ENCODE results near the gene ENO3.

Gene ENO3

DNA sequence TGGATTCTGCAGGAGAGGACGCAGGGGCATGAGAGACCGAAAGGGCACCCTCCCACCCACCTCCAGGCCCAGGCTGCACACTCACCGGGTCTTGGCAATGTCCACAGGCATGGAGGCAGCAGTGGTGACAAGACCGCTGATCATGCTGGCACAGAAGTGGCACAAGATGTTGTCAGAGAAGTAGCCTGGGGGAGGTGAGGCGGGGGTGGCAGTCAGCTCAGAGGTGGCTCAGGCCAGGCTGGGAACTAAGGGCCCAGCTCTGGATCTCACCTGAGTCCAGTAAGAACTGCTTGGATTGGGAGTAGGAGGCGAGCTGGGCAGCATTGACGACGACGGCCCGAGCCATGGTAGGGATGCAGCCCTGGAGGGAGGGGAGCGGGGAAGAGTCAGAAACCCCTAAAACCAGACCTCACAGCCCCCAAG, 12.8 kb upstream of the ENO3 start:
- DNase-seq = no peak

DNA sequence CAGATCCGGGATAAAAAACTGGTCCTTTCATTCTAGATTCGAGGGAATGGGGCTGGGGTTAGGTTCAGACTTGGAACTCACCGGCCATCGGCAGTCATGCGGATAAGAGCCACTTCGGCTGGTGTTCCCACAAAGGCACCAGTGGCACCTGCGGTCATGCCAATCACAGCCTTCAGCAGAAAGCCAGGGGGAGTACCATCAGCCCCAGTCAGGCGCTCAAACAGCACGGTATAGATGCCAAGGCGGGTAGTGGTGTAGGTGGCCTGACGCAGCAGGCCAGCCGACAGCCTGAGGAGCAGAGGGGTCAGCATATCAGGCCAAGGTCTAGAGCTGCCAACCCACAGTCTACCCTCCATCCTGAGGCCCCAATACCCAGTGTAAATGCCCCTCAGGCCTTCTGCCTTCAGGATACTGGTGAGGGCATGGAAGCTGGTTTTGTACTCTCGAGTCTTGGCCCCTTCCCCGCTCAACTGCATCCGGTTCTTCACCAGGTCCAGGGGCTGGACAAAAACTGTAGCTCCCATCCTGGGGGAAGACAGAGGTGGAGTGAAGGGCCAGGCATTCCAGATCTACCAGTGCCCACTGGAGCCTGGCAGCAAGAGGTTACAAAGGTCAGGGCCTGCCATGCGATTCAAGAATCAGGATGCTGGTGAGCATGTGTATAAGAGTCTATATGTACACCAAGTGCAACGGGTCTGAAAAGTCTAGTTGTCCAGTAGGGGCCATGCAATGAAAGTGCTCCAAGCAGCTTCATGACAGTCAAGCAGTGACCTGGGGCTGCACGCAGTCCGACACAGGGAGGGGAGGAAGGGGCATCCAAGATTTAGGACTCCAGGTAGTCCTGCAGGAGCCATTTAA, 12.0 kb upstream of the ENO3 start:
- DNase-seq = no peak

DNA sequence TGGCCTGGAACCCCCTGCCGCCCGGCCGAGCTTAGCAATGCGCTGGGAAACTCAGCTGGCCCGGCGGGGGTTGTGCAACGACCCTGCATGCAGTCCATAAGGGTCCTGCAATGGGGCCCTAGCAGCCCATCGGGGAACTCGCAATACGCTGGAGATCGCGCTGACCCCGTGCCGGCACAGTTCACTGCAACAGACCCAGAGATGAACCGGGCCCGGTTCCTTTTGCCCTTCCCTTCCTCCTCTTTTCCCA, 11.4 kb upstream of the ENO3 start:
- DNase-seq = no peak

GRCh38 chr17:4939796-4940554, 10.9 kb upstream of the ENO3 start, which contains the start of the genes RNF167 and SLC25A11:
Gene RNF167, plus strand, starts transcription at chr17:4940268. Its CDS starts 642 bp downstream, at chr17:4940910.
Gene SLC25A11, minus strand, starts transcription at chr17:4940046. Its CDS starts 136 bp downstream, at chr17:4939910.
- DNase-seq = peak; percentile 96

GRCh38 chr17:4940555-4941318, 10.2 kb upstream of the ENO3 start:
- no peak for DNase-seq

DNA sequence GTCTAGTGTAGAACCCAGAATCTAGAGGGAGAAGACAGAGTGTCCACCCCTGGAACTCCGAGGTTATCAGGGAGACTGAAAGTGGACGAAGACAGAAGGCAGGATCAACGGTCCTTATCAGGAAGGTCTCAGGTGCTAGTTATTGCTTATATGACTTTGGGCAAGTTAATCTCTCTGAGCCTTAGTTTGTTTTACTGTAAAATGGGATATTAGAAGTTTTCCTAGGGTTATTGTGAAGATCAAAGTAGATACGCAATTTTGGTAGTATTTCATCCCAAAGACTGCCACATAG, 9.7 kb upstream of the ENO3 start:
- DNase-seq = no peak

GRCh38 chr17:4942760-4943508, 8.0 kb upstream of the ENO3 start:
- no peak for DNase-seq

GRCh38 chr17:4944163-4944553, 6.8 kb upstream of the ENO3 start:
- peak; percentile 73 for DNase-seq

DNA sequence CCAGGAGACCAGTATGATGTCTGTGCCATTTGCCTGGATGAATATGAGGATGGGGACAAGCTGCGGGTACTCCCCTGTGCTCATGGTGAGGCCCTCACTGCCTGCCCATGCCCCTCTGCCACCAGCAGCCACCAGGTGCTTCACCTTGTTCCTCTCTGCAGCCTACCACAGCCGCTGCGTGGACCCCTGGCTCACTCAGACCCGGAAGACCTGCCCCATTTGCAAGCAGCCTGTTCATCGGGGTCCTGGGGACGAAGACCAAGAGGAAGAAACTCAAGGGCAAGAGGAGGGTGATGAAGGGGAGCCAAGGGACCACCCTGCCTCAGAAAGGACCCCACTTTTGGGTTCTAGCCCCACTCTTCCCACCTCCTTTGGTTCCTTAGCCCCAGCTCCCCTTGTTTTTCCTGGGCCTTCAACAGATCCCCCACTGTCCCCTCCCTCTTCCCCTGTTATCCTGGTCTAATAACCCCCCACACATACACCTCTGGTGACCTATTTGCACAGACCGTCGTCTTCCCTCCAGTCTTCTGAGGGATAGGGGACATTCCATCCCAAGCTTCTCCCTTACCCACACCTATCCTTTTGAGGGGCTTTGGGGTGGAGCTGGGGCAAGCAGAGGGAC, 6.3 kb upstream of the ENO3 start:
- DNase-seq = peak; percentile 77

- peak; percentile 92 for DNase-seq
Measured at GRCh38 chr17:4945176-4945943, 5.6 kb upstream of the ENO3 start.

DNA sequence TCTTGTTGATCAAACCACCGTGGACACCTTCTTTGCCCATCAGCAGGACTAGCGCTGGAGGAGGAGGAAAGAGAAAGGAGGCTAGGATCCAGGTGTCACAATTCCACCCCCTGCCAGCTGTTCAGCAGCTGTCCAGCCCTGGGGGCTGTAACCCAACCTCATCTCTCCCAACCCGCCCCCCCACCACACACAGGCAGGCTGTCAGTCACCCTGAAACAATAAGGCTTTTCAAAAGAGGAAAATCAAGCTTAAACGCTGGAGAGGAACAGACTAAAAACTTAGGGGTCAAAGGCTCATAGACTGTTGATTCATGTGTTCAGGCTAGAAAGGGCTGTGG, 5.0 kb upstream of the ENO3 start:
- no peak for DNase-seq

- DNase-seq = no peak
Measured at GRCh38 chr17:4946312-4946976, 4.5 kb upstream of the ENO3 start.

DNA sequence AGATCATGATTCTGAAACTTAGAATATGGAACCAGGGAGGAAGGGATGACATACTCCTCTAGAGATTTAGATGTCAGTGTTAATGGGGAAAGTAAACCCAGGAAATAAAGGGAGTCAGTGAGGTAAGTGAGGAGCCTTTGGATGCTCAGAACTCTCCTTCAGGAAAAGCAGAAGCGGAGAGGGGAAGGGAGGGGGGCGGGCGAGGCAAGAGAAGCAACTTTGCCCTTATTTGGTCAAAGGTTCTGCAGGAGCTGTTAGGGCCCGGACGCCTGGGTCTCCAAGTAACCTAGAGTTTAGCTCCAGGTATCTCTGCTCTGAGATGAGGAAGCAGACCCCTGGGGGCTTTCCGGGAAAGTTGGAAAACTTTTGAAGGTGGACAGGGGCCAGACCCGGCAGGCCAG, 3.9 kb upstream of the ENO3 start:
- no peak for DNase-seq

GRCh38 chr17:4947411-4948165, 3.3 kb upstream of the ENO3 start:
- DNase-seq = peak; percentile 89

GRCh38 chr17:4948166-4948930, 2.6 kb upstream of the ENO3 start, which contains the start of gene PFN1:
Gene PFN1, minus strand, starts transcription at chr17:4948530. Its CDS starts 136 bp downstream, at chr17:4948394.
- DNase-seq = no peak

GRCh38 chr17:4948931-4949320, 2.0 kb upstream of the ENO3 start:
- DNase-seq = no peak

DNA sequence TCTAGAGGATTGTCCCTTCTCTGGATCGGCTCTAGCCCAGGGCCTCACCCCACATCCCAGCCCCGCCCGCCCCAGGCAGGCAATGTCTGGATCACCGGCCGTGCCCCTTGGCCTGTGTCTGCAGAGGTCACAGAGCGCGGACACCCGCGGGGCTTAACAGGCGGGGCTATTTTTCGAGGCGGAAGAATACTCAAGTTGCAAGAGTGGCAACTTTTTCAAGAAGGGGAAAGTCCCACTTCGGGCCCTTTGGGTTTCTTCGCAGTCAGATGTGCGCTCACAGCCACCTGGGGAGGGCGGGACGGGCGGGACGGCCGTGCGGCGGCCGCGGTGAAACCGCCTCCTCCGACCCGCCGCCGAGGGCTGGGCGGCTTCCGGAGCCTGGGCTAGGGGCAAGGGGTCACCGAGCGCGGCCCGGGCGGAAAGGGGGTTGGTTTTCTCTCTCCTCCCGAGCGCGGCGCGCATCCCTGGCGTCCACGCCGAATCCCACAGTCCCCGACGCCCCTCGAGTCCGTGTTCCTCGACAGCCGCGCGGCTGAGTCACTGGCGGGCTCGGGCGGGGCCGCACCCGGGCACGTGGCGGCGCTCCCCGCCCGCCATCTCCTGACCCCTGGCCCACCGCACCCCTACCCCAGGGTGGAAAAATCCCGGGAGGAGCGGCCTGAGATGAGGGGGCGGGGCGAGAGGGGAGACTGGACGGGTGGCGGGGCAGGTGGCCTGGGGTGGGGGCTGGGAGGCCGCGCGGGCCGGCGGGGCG, 1.4 kb upstream of the ENO3 start:
- DNase-seq = peak; percentile 94

DNA sequence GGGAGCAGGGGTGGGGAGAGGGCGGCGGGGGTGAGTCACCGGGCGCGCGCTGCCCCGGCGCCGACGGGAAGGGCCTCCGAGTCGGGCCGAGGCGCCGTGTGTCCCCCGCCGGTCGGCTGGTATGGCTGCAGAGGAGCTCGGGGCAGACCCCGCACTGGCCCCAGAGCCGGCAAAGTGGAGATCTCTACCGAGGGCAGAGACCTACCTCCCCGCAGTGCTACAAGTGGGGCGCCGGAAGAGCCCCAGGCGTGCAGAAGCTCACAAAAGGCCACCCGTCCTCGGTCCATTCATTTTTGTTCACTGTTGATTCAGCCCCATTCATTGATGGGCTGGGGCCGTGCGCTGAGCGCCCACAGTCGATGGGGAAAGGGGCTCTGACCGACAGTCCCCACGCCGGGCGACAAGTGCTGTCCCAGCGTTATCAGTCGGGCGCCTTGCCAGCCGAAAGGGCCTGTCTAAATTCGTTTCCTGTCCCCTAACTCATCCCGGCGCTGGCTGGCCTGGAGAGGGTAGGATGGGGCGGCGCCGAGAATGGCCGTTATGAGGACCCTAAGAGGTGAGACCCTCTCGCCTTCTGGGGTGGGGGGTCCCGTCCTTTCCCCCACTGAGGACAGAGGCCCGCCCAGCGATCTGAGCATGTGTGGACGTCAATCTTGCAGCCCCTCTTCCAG, 709 bp upstream of the ENO3 start:
- DNase-seq = no peak
